Measurements from ENCODE around the gene MCM5.

- TF ChIP-seq CTCF (IDR thresholded peaks at IDR 0.05) = no peak
- TF ChIP-seq POLR2A (IDR thresholded peaks at IDR 0.05) = no peak
Measured at GRCh38 chr22:35417606-35418005, 17.7 kb downstream of the MCM5 start.
